Measurements from ENCODE around the gene EEA1. TPM values are rescaled to one million over a fixed set of nuclear protein-coding genes. Genes with fewer than 3 reads are reported as not detected.
"Not testable (repeated sequence)": the region's sequence is repeated elsewhere in the genome, so short reads cannot be mapped to it uniquely, and the experiment has no call there.

EEA1 gene
- 10 to 100 TPM; 17.1 to 19.2 TPM for total RNA-seq

- POLR2A ChIA-PET, result interaction anchor here (0.6 to 1.5 kb wide), 5 partner anchors 22 to 784 kb away, joined by 3 to 4 read pairs (median 3); partner anchors contain the start of gene BTG1
- CTCF ChIA-PET, result interaction anchor here (1.0 kb wide), 1 partner anchor 34 kb away, joined by 3 read pairs; no protein-coding TSS in a partner anchor
Observed at GRCh38 chr12:92928962-92929915, at the start of gene EEA1. EEA1 (minus strand) TSS chr12:92929295; CDS start chr12:92929066, 229 bp downstream.

- ChIA-PET CTCF (interaction anchor here (0.6 kb wide), 1 partner anchor 1096 kb away, joined by 3 read pairs; no protein-coding TSS in a partner anchor), POLR2A (no interaction called here)
Observed at GRCh38 chr12:92978607-92979006, 49.5 kb upstream of the EEA1 start.

- CTCF ChIA-PET, result interaction anchor here (1.2 kb wide), 1 partner anchor 10 kb away, joined by 4 read pairs; no protein-coding TSS in a partner anchor
- POLR2A ChIA-PET, result no interaction called here
Observed at GRCh38 chr12:92977326-92977725, 48.2 kb upstream of the EEA1 start.

DNA sequence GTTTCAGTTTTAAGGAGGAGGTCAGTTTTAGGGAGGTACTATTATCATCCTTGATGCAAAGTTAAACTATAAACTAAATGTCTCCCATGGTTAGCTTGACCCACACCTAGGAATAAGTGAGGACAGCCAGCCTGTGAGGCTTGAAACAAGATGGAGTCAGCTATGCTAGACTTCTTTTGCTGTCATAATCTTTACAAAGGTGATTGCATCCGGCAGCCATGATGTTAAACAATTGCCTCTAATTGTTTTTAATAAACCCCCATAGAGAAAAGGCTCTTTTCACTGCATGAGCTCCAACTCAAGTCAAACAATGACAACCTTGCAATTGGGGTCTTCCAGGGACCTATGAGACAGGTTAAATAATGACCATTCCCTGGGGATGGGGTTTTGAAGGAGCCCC is 45.7 kb upstream of the EEA1 start:
- ChIA-PET CTCF (no interaction called here), POLR2A (no interaction called here)

DNA sequence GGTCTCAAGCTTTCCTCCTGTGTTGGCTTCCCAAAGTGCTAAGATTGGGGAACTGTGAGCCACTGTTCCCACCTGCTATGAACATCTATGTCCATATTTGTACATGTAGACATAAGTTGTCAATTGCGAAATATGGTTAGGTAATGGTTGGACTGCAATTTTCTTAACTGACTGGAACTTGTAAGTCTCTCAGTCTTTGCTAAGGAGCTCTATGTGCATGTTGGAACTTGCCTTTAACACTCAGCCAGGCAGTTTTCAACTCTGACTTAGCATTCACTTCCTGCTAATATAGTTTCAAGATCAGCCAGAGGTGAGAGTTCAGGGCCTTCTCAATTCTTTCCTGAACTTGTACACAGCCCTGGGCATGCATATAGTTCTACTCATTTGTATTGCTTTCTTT is 44.5 kb upstream of the EEA1 start:
- CTCF ChIA-PET, result interaction anchor here (0.6 kb wide), 1 partner anchor 1207 kb away, joined by 3 read pairs; no protein-coding TSS in a partner anchor
- POLR2A ChIA-PET, result no interaction called here

DNA sequence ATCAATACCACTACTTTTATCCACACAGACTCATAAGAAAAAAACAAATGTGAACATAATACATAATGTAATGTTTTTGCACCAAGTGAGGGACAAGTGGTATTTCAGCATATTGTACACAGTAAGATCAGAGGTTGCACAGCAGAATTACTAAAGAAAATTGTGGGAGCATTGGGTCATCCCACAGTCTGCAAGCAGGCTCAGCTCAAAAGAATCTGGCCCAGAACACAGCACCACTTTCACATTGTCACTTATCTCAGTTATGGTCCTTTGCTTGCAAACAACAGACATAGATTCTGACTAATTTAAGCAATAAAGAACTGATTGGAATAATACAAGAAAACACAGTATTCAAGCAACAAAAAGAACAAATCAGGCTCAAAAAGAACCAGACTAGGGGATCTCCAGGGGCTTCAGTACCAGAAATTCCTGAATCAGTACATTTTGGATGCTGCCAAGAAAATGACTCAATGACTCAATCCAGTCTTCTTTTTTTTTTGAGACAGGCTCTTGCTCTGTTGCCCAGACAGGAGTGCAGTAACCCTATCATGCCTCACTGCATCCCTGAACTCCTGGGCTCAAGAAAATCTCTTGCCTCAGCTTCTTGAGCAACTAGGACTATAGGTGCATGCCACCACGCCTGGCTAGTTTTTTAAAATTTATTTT is 42.9 kb upstream of the EEA1 start:
- ChIA-PET CTCF (no interaction called here), POLR2A (no interaction called here)

DNA sequence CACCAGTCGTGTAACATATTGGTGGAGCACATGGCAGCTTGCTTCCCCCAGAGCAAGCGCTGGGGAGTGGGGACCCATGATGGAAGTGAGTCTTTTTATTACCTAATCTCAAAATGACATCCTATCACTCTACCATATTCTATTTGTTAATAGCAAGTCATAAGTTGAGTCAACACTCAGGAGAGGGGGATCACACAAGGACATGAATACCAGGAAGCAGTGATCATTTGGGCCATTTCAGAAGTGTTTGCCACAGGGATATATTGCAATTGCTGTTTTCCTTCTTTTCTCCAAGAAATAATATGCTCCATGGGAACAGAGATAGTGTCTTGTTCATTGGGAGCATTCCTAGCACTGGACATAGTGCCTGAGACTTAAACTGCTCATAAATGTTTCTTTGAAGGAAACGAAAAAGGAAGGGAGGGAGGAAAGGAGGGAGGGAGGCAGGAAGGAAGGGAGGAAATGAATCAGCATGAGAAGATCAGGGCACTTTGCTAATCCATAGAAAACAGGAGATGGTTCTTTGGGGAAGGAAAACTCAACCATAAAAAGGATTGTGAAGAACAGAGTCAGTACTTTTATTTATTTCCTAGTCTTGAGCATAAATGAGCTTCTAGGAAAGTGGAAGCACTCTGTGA is 39.2 kb upstream of the EEA1 start:
- ChIA-PET CTCF (interaction anchor here (1.3 kb wide), 1 partner anchor 19 kb away, joined by 3 read pairs; no protein-coding TSS in a partner anchor), POLR2A (interaction anchor here (0.5 kb wide), 1 partner anchor 22 kb away, joined by 3 read pairs; no protein-coding TSS in a partner anchor)

DNA sequence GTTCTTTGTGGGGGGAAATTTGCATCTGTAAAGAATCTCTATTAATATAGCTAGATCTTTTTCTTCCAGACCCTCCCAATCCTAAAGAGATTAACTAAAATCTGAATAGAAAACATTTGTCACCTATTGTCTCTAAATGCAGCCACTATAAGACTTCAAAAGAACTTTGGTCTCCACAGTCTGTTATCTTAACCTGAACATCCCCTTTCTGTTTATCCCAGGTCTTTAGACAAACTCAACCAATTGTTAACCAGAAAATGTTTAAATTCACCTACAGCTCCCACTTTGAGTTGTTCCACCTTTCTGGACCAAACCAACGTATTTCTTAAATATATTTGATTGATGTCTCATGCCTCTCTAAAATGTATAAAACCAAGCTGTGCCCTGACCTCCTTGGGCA is 35.3 kb upstream of the EEA1 start:
- CTCF ChIA-PET, result interaction anchor here (1.4 kb wide), 1 partner anchor 23 kb away, joined by 3 read pairs; no protein-coding TSS in a partner anchor
- POLR2A ChIA-PET, result not testable (repeated sequence)

DNA sequence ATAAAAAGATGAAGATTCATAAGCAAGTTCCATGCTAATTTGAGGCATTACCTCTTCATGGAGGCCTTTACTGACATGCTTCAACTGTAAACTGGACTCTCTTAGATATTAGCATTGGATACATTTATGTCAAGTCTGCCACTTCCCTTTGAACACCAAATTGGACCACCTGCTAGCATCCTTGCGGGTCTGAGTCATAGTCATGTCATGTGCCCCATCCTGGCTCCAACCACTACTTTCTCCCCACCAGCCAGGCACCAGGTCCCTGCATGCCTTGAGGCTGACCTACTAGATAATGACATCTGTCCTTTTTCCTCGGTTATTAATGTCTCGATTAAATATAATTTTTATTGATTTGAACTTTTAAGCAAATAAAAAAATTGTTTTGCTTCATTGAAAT is 32.9 kb upstream of the EEA1 start:
- ChIA-PET CTCF (no interaction called here), POLR2A (no interaction called here)

- CTCF ChIA-PET, result no interaction called here
- POLR2A ChIA-PET, result no interaction called here
Observed at GRCh38 chr12:92955997-92956663, 27.0 kb upstream of the EEA1 start.

DNA sequence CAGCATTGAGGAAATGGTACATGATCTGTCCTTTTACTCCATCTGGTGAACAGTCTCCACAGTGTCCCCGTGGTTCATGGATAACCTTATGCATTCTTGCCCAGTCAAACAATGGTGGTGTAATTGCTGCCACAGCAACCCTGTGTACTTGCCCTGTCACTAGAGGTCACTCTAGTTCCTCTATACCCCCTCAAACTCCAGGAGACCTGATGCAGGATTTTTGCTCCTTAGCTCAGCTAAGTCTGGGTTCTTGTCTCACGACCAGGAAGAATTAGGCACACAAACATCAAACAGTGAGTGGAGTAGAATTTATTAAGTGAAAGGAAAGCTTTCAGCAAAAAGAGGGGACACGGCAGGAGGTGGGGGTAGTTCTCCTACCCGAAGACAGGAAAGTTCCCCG is 24.7 kb upstream of the EEA1 start:
- ChIA-PET CTCF (no interaction called here), POLR2A (no interaction called here)

DNA sequence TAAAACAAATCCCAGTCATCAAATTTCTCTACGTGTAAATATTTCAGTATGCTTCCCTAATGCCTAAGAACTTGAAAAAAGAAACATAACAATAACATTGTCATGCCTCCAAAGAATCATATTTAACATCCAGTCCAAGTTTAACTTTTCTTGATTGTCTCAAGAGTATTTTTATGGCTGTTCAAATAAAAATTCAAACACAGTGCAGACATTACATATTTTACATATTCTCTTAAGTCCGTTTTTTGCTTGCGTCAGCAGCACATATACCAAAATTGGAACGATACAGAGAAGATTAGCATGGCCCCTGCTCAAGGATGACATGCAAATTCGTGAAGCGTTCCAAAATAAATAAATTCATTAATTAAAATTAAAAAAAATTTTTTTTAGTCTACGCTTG is 23.3 kb upstream of the EEA1 start:
- CTCF ChIA-PET, result no interaction called here

DNA sequence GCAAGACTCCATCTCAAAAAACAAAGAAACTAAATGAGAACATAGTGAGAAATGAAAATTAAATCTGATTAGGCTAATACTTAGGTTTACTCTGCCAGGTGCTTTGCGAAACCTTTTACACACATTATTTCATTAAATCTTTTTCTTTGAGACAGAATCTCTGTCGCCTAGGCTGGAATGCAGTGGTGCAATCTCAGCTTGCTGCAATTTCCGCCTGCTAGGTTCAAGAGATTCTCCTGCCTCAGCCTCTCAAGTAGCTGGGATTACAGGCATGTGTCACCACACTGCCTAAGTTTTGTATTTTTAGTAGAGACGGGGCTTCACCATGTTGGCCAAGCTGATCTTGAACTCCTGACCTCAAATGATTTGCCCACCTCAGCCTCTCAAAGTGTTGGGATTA is 21.9 kb upstream of the EEA1 start:
- ChIA-PET CTCF (no interaction called here), POLR2A (no interaction called here)

More for the DNA sequence above, 23.3 kb upstream of the EEA1 start:
- POLR2A ChIA-PET, result no interaction called here

DNA sequence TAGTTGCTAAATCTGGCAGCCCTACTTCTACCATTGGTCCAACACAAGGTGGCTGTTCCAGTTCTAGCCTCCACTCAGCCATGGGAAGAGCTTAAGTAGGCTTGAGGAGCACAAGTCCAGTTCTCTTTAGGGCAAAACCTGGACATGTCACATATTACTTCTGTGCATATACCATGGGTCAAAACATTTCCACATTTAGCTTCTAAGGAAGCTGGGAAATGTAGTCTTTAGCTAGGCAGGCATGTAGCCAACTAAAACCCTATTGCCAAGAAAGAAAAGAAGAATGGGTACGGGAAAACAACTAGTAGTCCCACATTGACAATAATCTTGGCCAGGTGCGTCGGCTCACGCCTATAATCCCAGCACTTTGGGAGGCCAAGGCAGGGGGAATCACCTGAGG is 20.9 kb upstream of the EEA1 start:
- POLR2A ChIA-PET, result no interaction called here
- CTCF ChIA-PET, result no interaction called here

DNA sequence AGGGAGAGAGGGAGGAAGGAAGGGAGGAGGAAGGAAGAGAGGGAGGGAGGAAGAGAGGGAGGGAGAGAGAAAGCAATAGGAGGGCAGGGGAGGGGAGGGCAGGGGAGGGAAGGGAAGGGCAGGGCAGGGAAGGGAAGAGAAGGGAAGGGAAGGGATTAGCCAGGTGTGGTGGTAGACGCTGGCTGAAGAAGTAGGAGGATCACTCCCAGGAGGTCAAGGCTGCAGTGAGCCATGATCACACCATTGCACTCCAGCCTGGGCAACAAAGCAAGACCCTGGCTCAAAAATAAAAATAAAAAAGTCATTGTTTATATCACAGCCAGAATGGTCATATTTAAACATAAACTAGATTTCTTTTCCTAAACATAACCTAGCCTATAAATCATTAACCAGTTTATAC is 20.4 kb upstream of the EEA1 start:
- ChIA-PET CTCF (no interaction called here), POLR2A (no interaction called here)

GRCh38 chr12:92947589-92948215 is 18.6 kb upstream of the EEA1 start:
- CTCF ChIA-PET, result no interaction called here

DNA sequence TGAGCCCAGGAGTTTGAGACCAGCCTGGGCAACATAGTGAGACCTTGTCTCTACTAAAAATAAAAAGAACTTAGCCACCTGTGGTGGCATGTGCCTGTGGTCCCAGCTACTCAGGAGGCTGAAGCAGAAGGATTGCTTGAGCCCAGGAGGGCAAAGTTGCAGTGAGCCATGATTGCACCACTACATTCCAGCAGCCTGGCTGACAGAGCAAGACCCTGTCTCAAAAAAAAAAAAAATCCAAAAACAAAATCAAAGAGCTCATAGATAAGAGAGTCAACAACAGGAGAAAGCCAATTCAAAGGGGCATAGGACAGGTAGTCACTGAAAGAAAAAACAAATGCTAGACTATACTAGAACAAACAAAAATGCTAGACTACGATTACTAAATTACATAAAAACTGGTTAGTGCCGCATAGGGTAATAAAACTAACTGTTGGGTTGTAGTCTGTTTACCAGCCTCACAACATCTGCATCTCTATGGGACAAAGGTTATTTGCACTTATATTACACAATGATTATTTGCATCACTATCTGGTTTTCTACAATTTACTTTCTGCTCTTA is 16.6 kb upstream of the EEA1 start:
- ChIA-PET CTCF (interaction anchor here (0.7 kb wide), 1 partner anchor 1272 kb away, joined by 3 read pairs; no protein-coding TSS in a partner anchor), POLR2A (interaction anchor here (0.7 kb wide), 1 partner anchor 55 kb away, joined by 4 read pairs; no protein-coding TSS in a partner anchor)

More at GRCh38 chr12:92947589-92948215, 18.6 kb upstream of the EEA1 start:
- POLR2A ChIA-PET, result interaction anchor here (0.6 kb wide), 1 partner anchor 143 kb away, joined by 3 read pairs; no protein-coding TSS in a partner anchor

- POLR2A ChIA-PET, result no interaction called here
- CTCF ChIA-PET, result interaction anchor here (1.1 kb wide), 1 partner anchor 133 kb away, joined by 3 read pairs; no protein-coding TSS in a partner anchor
Observed at GRCh38 chr12:92943482-92944250, 14.6 kb upstream of the EEA1 start.

Data from activated CD8-positive, alpha-beta memory T cell treated with anti-CD3 and anti-CD28 coated beads for 36 hours (primary cell).